Right lobe of liver (tissue), 4 donors: Measurements from ENCODE around the gene DEDD2.

Experiments
- POLR2A ChIP-seq: fragments of 450-650 bp; IDR thresholded peaks from one replicate; pipeline ENCODE4 v1.6.1; 2017; ENCODE audit warnings: antibody characterized with exemption, mild to moderate bottlenecking
- TF ChIP-seq, protein P1 (sequence below), 4 donors: fragments of 200-600 bp in 3 of 4; fragments of 450-650 bp in 1 of 4; IDR thresholded peaks; one replicate each; pipeline versions ENCODE4 v1.5.1 to v1.8.0; 2016 to 2022; ENCODE audit warnings: antibody characterized with exemption in 4 of 4, mild to moderate bottlenecking in 2 of 4
- donor health status: DM: no; HTN: no; CAD: no.
- donor health status: DM: no; HTN: no; CAD: no.
- donor health status: DM: no; HTN: yes; CAD: no.

DNA sequence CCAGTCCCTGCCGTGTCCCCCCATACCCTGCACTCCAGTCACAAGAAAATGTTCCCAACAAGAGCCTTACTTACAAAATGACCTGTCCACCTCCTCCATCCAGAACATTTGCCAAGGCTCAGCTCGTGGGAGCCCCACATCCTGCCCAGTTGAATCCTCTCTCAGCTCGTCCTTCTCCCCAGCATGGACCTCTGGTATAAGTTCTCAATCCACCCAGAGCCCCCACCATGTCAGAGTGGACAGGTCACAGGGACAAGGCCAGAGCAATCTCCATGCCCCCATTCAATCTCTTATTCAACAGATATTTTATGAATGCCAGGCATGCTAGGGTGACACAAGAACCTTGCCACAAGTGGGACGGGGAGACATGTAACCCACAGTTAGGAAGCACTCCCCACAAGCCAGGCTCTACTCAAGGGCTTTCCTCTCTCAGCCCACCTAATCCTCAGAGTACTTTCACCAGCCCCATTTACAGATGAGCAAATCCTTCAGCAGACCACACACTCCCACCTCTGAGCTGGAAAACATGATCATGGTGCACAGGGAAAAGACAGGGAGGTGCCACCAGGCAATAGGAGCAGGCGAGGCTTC lies 15.1 kb downstream of the DEDD2 start:
- TF ChIP-seq, protein P1, sequence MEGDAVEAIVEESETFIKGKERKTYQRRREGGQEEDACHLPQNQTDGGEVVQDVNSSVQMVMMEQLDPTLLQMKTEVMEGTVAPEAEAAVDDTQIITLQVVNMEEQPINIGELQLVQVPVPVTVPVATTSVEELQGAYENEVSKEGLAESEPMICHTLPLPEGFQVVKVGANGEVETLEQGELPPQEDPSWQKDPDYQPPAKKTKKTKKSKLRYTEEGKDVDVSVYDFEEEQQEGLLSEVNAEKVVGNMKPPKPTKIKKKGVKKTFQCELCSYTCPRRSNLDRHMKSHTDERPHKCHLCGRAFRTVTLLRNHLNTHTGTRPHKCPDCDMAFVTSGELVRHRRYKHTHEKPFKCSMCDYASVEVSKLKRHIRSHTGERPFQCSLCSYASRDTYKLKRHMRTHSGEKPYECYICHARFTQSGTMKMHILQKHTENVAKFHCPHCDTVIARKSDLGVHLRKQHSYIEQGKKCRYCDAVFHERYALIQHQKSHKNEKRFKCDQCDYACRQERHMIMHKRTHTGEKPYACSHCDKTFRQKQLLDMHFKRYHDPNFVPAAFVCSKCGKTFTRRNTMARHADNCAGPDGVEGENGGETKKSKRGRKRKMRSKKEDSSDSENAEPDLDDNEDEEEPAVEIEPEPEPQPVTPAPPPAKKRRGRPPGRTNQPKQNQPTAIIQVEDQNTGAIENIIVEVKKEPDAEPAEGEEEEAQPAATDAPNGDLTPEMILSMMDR (IDR thresholded peaks at IDR 0.05), result no peak
- TF ChIP-seq POLR2A, result no peak
